CD14-positive monocyte (primary cell): ENCODE data around the gene GMDS. TPM values are rescaled to one million over a fixed set of nuclear protein-coding genes. Genes with fewer than 3 reads are reported as not detected.

ENCODE experiments used
- DNase-seq, 3 donors: peaks; one replicate each; pipeline ENCODE4 v3.0.0-alpha.2; 2011 to 2022
- H2AFZ ChIP-seq: 2 replicates; pipeline ENCODE4 v1.6.0; 2012; ENCODE audit warnings: mild to moderate bottlenecking, low read depth, low read length, inconsistent platforms; ENCODE audit not compliant: insufficient read depth, poor library complexity, severe bottlenecking
- H3K27ac ChIP-seq, 2 donors: 1 replicate in 1 of 2; 2 replicates in 1 of 2; pipeline ENCODE4 v1.5.1; 2012 to 2013; ENCODE audit warnings: low read length in 2 of 2, control low read depth in 1 of 2, inconsistent platforms in 1 of 2, low read depth in 1 of 2, mild to moderate bottlenecking in 1 of 2
- H3K27me3 ChIP-seq, 2 donors: one replicate each; pipeline versions ENCODE4 v1.6.0 to v1.6.1; 2011 to 2013; ENCODE audit warnings: low read length in 2 of 2; ENCODE audit not compliant: control insufficient read depth in 2 of 2, insufficient read depth in 2 of 2
- H3K36me3 ChIP-seq, 2 donors: replicated peaks in 1 of 2; 1 replicate in 1 of 2; 2 replicates in 1 of 2; pipeline versions ENCODE4 v1.5.1 to v1.6.1; 2012 to 2013; ENCODE audit warnings: low read length in 2 of 2, control low read depth in 1 of 2, inconsistent platforms in 1 of 2, mild to moderate bottlenecking in 1 of 2; ENCODE audit not compliant: insufficient read depth in 2 of 2, control insufficient read depth in 1 of 2
- H3K4me1 ChIP-seq, 2 donors: 1 replicate in 1 of 2; 2 replicates in 1 of 2; pipeline versions ENCODE4 v1.5.1 to v1.6.1; 2012 to 2013; ENCODE audit warnings: low read length in 2 of 2, control low read depth in 1 of 2, inconsistent platforms in 1 of 2, mild to moderate bottlenecking in 1 of 2, moderate library complexity in 1 of 2; ENCODE audit not compliant: insufficient read depth in 2 of 2, control insufficient read depth in 1 of 2
- H3K4me2 ChIP-seq: replicated peaks from 2 replicates; pipeline ENCODE3; 2012; ENCODE audit warnings: low read length, moderate library complexity, mild to moderate bottlenecking; ENCODE audit not compliant: poor library complexity, severe bottlenecking; ENCODE audit errors: extremely low read depth
- H3K4me3 ChIP-seq, 3 experiments: fragments of 200-600 bp in 1 of 3; sonication (generic) in 1 of 3; replicated peaks in 1 of 3; 1 replicate in 2 of 3; 2 replicates in 1 of 3; pipeline ENCODE4 v1.5.1; 2011 to 2013; ENCODE audit warnings: low read length in 3 of 3, mild to moderate bottlenecking in 3 of 3, control low read depth in 2 of 3, low read depth in 2 of 3, inconsistent platforms in 1 of 3, moderate library complexity in 1 of 3
- H3K79me2 ChIP-seq: 2 replicates; pipeline ENCODE4 v1.6.0; 2012; ENCODE audit warnings: mild to moderate bottlenecking, control low read depth, inconsistent platforms, low read length, moderate library complexity; ENCODE audit not compliant: insufficient read depth
- H3K9ac ChIP-seq: 2 replicates; pipeline ENCODE4 v1.6.0; 2017; ENCODE audit warnings: low read length, mild to moderate bottlenecking; ENCODE audit not compliant: insufficient read depth, poor library complexity, severe bottlenecking
- H3K9me3 ChIP-seq, 2 donors: replicated peaks in 1 of 2; 1 replicate in 1 of 2; 2 replicates in 1 of 2; pipeline versions ENCODE4 v1.5.1 to v1.6.1; 2012 to 2013; ENCODE audit warnings: low read length in 2 of 2, control low read depth in 1 of 2; ENCODE audit not compliant: control insufficient read depth in 1 of 2, insufficient read depth in 1 of 2
- H4K20me1 ChIP-seq: 2 replicates; pipeline ENCODE4 v1.6.0; 2012; ENCODE audit warnings: mild to moderate bottlenecking, low read length, control low read depth, moderate library complexity; ENCODE audit not compliant: insufficient read depth
- H3K27ac Mint-ChIP-seq, 7 donors: one replicate each; pipeline ENCODE4 v1.8.0; 2020; ENCODE audit warnings: mild to moderate bottlenecking in 7 of 7, mixed read lengths in 7 of 7, moderate library complexity in 6 of 7, inconsistent platforms in 2 of 7
- H3K27me3 Mint-ChIP-seq, 3 donors: one replicate each; pipeline ENCODE4 v1.8.0; 2021 to 2022; ENCODE audit warnings: low read depth in 3 of 3, mild to moderate bottlenecking in 3 of 3, mixed read lengths in 3 of 3, moderate library complexity in 3 of 3, inconsistent platforms in 1 of 3
- H3K36me3 Mint-ChIP-seq, 2 donors: one replicate each; pipeline ENCODE4 v1.8.0; 2020; ENCODE audit warnings: mixed read lengths in 2 of 2, inconsistent platforms in 1 of 2, mild to moderate bottlenecking in 1 of 2
- H3K4me1 Mint-ChIP-seq: one replicate; pipeline ENCODE4 v1.8.0; 2020; ENCODE audit warnings: mild to moderate bottlenecking, mixed read lengths
- H3K4me3 Mint-ChIP-seq, 2 donors: one replicate each; pipeline ENCODE4 v1.8.0; 2020; ENCODE audit warnings: mild to moderate bottlenecking in 2 of 2, mixed read lengths in 2 of 2, moderate library complexity in 1 of 2
- H3K9me3 Mint-ChIP-seq, 7 donors: one replicate each; pipeline ENCODE4 v1.8.0; 2020 to 2022; ENCODE audit warnings: mixed read lengths in 7 of 7, mild to moderate bottlenecking in 6 of 7, moderate library complexity in 6 of 7, inconsistent platforms in 2 of 7
- CTCF ChIP-seq: fragments of 200-600 bp; IDR thresholded peaks from one replicate; pipeline ENCODE4 v1.8.0; 2022; ENCODE audit warnings: antibody characterized with exemption, mild to moderate bottlenecking
- WGBS: methylation state at CpG from one replicate; pipeline ENCODE4 v1.1.5; 2013; ENCODE audit warnings: missing lambda C conversion rate; ENCODE audit not compliant: insufficient coverage; 5-methylcytosine and 5-hydroxymethylcytosine counted together
- intact Hi-C, 2 donors: fragments of 100-400 bp; cut with micrococcal nuclease; formaldehyde crosslinking; loops; one replicate each; pipeline versions ENCODE4 v1.15.0 to v1.15.1; 2023
- polyA plus RNA-seq, 3 donors: library from polyadenylated mRNA; depleted of rRNA in 1 of 3; unstranded in 2 of 3; stranded (reverse) in 1 of 3; fragments of 300-500 nt in 2 of 3; fragments of >200 nt in 1 of 3; fragmentation: Illumina TruSeq in 2 of 3; gene quantifications; 1 replicate in 2 of 3; 2 replicates in 1 of 3; pipeline ENCODE4 v1.2.3, GENCODE V29; 2012 to 2021

Gene GMDS
- polyA plus RNA-seq, 3 donors = 10.5 to 19.9 (median 17.6) TPM

- Histone ChIP-seq H3K9me3 (no peaks in the 10 kb centered on the region), H3K4me3 (no peak overlapping the region), H3K4me2 (no peak overlapping the region), H3K9ac (no peak overlapping the region), H3K27me3 (no peaks in the 10 kb centered on the region), H3K27ac (no peak overlapping the region), H2AFZ (no peak overlapping the region), H4K20me1 (no peaks in the 10 kb centered on the region), H3K36me3 (no peaks in the 10 kb centered on the region), H3K4me1 (no peaks in the 10 kb centered on the region), H3K79me2 (no peaks in the 10 kb centered on the region)
- peaks cover 0 to 2% (median 0%) of the 10 kb centered on the region in 3 donors for H3K27me3 Mint-ChIP-seq
- H3K4me1 Mint-ChIP-seq = no peaks in the 10 kb centered on the region
- no peak overlapping the region for H3K4me3 Mint-ChIP-seq
- no peaks in the 10 kb centered on the region for H3K9me3 Mint-ChIP-seq
- WGBS = 100% methylated on average over 1 of the region's 3 CpGs
- H3K27ac Mint-ChIP-seq = no peak overlapping the region
- H3K36me3 Mint-ChIP-seq = no peaks in the 10 kb centered on the region
- no peak for DNase-seq
- intact Hi-C loops = no loop called here
- no peak for TF ChIP-seq CTCF
Measured at GRCh38 chr6:1790684-1791083, 454.7 kb downstream of the GMDS start.

DNA sequence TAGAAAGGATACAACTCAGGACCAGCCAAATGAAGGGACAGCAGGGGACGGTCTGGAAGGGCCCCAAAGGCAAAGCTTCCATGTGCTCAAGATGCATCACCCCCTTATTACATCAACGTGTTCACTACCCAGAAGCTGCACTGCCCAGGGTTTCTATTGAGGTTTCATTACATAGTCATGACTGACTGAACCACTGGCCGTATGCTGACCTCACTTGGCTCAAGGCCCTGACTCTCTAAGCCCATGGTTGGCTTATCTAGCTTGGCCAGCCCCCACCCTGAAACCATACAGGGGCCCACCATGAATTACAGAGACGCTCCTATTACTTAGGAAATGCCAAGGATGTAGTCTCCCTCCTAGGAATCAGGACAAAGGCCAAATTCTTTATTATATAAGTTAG lies 456.3 kb downstream of the GMDS start:
- H3K4me1 Mint-ChIP-seq = no peaks in the 10 kb centered on the region
- WGBS = 83% methylated on average over 2 of the region's 4 CpGs
- no peak overlapping the region for H3K9ac ChIP-seq

More for the DNA sequence above, 456.3 kb downstream of the GMDS start:
- no peak overlapping the region for H2AFZ ChIP-seq
- H3K9me3 ChIP-seq = no peaks in the 10 kb centered on the region
- Mint-ChIP-seq H3K9me3 (no peaks in the 10 kb centered on the region), H3K27me3 (peaks cover 0 to 3% (median 0%) of the 10 kb centered on the region in 3 donors), H3K27ac (no peak overlapping the region), H3K36me3 (peaks cover 0 to 3% of the 10 kb centered on the region in 2 donors), H3K4me3 (no peak overlapping the region)
- H3K27me3 ChIP-seq = no peaks in the 10 kb centered on the region
- H3K4me1 ChIP-seq = no peaks in the 10 kb centered on the region
- H3K79me2 ChIP-seq = no peaks in the 10 kb centered on the region
- H3K4me3 ChIP-seq = no peak overlapping the region
- no peaks in the 10 kb centered on the region for H3K36me3 ChIP-seq
- H4K20me1 ChIP-seq = no peaks in the 10 kb centered on the region
- H3K27ac ChIP-seq = no peak overlapping the region
- intact Hi-C loops = no loop called here
- no peak overlapping the region for H3K4me2 ChIP-seq
- TF ChIP-seq CTCF = no peak
- no peak for DNase-seq
